RKO (cell line): ENCODE data around the gene RPTOR.
A peak's percentile ranks its signal among the peaks of the same experiment; 100 is the strongest.

Experiments
- DNase-seq: peaks from one replicate; pipeline ENCODE4 v3.0.0-alpha.2; 2016; ENCODE audit warnings: low spot score

RPTOR gene

GRCh38 chr17:80881306-80881705 is 336.7 kb downstream of the RPTOR start:
- no peak for DNase-seq

GRCh38 chr17:80882323-80882722 is 337.7 kb downstream of the RPTOR start:
- no peak for DNase-seq

GRCh38 chr17:80882926-80883685 is 338.5 kb downstream of the RPTOR start:
- DNase-seq = no peak

GRCh38 chr17:80883831-80884735 is 339.4 kb downstream of the RPTOR start:
- DNase-seq = no peak

- DNase-seq = no peak
Observed at GRCh38 chr17:80884811-80885210, 340.2 kb downstream of the RPTOR start.

GRCh38 chr17:80885947-80886582 is 341.4 kb downstream of the RPTOR start:
- DNase-seq = no peak

- no peak for DNase-seq
Observed at GRCh38 chr17:80886641-80887573, 342.3 kb downstream of the RPTOR start.

- DNase-seq = no peak
Observed at GRCh38 chr17:80887639-80888175, 343.1 kb downstream of the RPTOR start.

GRCh38 chr17:80888276-80889160 is 343.9 kb downstream of the RPTOR start:
- DNase-seq = no peak

GRCh38 chr17:80889231-80890195 is 344.9 kb downstream of the RPTOR start:
- DNase-seq = no peak

- no peak for DNase-seq
Observed at GRCh38 chr17:80890196-80890920, 345.7 kb downstream of the RPTOR start.

GRCh38 chr17:80890921-80891396 is 346.3 kb downstream of the RPTOR start:
- DNase-seq = no peak

GRCh38 chr17:80891397-80892018 is 346.9 kb downstream of the RPTOR start:
- DNase-seq = peak; percentile 81

GRCh38 chr17:80892019-80892855 is 347.6 kb downstream of the RPTOR start:
- DNase-seq = peak; percentile 95

GRCh38 chr17:80892900-80893603 is 348.4 kb downstream of the RPTOR start:
- no peak for DNase-seq
